ENCODE measurements around the gene DIPK1A.

DNA sequence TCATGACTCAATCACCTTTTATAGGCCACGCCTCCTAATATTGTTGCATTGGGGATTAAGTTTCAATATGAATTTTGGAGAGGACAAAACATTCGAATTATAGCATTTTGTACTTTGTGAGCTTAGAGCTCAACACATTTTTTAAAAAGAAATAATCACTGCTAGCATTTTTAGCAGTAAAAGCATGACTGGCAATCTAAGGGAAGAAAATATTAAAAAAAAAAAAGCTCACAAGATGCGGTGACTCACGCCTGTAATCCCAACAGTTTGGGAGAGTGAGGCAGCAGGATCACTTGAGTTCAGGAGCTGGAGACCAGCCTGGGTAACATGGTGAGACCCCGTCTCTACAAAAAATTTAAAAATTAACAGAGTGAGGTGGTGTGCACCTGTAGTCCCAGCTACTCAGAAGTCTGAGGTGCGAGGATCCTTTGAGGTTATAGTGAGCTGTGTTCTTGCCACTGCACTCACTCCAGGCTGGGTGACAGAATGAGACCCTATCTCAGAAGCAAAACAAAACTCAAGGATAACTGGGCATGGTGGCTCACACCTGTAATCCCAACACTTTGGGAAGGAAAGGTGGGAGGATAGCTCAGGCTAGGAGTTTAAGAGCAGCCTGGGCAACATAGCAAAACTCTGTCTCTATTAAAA is 28.8 kb upstream of the DIPK1A start:
- no peak for TF ChIP-seq EZH2 (IDR thresholded peaks at IDR 0.05; ENCODE audit: borderline replicate concordance, insufficient read depth, low read length, poor library complexity, severe bottlenecking)
- TF ChIP-seq, protein P1, sequence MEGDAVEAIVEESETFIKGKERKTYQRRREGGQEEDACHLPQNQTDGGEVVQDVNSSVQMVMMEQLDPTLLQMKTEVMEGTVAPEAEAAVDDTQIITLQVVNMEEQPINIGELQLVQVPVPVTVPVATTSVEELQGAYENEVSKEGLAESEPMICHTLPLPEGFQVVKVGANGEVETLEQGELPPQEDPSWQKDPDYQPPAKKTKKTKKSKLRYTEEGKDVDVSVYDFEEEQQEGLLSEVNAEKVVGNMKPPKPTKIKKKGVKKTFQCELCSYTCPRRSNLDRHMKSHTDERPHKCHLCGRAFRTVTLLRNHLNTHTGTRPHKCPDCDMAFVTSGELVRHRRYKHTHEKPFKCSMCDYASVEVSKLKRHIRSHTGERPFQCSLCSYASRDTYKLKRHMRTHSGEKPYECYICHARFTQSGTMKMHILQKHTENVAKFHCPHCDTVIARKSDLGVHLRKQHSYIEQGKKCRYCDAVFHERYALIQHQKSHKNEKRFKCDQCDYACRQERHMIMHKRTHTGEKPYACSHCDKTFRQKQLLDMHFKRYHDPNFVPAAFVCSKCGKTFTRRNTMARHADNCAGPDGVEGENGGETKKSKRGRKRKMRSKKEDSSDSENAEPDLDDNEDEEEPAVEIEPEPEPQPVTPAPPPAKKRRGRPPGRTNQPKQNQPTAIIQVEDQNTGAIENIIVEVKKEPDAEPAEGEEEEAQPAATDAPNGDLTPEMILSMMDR (IDR thresholded peaks at IDR 0.05; ENCODE audit: poor library complexity, severe bottlenecking) = no peak
- TF ChIP-seq, protein P2, sequence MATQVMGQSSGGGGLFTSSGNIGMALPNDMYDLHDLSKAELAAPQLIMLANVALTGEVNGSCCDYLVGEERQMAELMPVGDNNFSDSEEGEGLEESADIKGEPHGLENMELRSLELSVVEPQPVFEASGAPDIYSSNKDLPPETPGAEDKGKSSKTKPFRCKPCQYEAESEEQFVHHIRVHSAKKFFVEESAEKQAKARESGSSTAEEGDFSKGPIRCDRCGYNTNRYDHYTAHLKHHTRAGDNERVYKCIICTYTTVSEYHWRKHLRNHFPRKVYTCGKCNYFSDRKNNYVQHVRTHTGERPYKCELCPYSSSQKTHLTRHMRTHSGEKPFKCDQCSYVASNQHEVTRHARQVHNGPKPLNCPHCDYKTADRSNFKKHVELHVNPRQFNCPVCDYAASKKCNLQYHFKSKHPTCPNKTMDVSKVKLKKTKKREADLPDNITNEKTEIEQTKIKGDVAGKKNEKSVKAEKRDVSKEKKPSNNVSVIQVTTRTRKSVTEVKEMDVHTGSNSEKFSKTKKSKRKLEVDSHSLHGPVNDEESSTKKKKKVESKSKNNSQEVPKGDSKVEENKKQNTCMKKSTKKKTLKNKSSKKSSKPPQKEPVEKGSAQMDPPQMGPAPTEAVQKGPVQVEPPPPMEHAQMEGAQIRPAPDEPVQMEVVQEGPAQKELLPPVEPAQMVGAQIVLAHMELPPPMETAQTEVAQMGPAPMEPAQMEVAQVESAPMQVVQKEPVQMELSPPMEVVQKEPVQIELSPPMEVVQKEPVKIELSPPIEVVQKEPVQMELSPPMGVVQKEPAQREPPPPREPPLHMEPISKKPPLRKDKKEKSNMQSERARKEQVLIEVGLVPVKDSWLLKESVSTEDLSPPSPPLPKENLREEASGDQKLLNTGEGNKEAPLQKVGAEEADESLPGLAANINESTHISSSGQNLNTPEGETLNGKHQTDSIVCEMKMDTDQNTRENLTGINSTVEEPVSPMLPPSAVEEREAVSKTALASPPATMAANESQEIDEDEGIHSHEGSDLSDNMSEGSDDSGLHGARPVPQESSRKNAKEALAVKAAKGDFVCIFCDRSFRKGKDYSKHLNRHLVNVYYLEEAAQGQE (IDR thresholded peaks at IDR 0.05; ENCODE audit: borderline replicate concordance) = no peak

Measured in neural cell (in vitro differentiated cells).